Epithelial cell of prostate (primary cell): ENCODE results near the gene CST9L.

Experiments used
- DNase-seq: peaks from one replicate; pipeline ENCODE4 v3.0.0-alpha.2; 2011; ENCODE audit warnings: low read depth, low spot score
- H3K27ac ChIP-seq: fragments of 450-650 bp; 2 replicates; pipeline ENCODE4 v1.5.1; 2017; ENCODE audit warnings: mild to moderate bottlenecking

CST9L gene

DNA sequence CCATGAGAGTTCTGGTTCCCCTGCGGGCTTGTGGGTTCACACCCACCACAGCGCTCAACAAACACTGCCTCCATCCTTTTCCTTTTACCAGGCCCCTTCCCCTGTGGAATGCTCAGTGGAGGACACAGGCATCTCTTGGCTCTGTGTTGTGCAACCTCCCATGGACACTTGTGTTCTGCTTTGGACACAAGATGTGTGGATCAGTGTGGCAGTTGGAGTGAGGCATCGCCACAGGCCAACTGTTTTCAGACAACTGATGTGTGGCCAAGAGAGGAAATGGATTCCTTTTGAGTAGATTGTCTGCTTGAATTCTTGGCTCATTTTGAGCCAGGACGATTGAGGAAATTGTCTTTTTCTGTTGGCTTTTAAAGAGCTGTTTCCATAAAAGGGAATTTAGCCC, 50.6 kb downstream of the CST9L start:
- no peak overlapping the region for H3K27ac ChIP-seq
- no peak for DNase-seq

DNA sequence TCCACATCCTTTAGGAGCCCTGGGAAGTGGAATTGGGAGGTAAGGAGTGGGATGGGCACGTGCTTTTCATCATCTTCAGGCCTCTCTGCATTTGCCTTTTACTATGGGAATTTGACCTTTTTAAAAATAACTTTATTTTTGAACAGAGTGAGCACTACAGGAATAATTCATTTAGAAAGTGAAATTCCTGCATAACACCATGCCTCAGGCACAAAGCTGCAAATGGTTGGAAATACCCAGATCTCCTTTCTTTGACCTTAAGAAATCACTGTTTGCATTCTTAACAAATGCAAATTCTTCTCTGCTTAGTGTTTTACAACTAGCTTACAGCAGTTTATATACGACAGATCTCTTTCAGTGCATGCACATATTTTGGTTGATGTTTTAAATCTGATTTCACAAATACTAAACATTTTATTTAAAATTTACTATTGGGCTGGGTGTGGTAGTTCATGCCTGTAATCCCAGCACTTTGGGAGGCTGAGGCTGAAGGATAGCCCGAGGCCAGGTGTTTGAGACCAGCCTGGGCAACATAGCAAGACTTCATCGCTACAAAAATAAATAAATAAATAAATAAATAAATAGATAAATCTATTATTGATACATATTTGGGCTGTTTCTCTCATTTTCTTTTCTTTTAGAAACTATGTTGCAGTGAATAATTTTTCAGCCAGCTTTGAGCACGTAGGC, 52.9 kb downstream of the CST9L start:
- DNase-seq: no peak

DNA sequence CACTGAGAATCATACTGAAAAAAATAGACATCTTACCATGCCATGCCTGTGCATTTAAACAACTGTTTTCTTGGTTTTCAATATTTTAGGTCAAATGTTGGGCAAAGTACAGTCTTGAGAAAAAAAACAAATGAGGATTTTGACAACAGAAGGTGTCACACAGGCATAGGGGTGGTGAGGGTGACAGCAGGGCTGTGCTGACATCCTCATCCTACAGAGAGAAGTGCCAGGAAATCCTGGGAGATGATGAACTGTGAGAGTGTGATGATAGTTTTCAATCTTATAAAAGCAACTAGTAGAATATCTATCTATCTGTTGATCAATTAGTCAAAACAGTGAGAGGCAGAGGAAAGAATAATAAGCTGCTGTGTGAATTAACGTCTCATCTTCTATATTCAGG, 53.4 kb downstream of the CST9L start:
- no peak for DNase-seq
- H3K27ac ChIP-seq: no peak overlapping the region

More for the DNA sequence above, 52.9 kb downstream of the CST9L start:
- no peak overlapping the region for H3K27ac ChIP-seq
